GM21529 (cell line): ENCODE data around the gene XRCC3.

Experiments used
- ATAC-seq: cut with Tn5 transposase; IDR thresholded peaks from one replicate; pipeline ENCODE4 v1.9.1; 2021; ENCODE audit not compliant: unreplicated experiment

The XRCC3 gene

DNA sequence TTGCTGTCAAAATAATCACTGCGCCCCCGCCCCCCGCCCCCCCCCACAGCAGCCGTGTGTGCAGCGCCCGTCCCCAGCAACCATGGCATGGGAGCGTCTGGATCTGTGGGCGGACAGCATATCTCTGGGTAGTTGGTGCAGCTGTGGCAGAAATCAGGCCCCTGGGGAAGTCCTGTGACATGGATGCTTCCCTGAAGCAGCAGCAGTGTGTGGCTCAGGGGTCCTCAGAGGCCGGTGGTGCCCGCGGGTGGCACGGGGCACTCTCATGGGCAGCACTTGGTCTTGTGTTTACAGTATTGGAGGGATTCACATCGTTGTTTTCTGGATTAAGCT lies 19.2 kb downstream of the XRCC3 start:
- no peak for ATAC-seq

DNA sequence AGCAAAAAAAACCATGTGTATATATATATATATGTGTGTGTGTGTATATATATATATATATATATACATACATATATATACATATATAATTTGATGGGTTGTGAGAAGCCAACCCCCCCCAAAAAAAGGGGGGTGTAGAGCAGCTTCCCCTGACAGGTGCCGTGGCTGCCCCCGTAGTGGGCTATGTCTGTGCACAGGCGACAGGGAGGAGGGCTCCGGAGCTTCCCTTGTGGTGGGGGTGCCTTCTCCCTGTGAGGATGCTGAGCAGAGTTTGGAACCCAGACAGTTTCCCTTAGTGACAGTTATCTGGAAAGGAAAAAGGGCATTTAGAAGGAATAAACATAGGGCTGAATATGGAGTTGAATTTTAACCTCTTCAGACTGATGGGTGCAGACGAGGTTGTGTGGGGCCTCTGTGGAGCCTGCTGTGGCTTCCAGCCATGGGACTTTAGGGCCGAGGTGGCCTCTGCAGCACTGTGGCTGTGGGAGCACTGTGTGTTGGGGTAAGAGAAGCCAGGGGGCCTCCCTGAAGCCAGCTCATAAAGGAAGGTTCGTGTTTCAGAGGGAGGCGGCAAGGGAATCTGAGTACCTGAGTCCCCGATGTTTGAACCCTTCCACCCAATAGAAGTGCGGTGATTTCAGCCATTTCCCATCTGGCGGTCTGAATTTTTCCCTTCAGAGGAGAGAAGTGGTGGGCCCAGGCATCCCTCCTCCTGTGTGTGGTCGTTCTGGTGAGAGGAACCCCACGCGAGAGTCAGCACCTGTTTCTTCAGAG lies 19.8 kb downstream of the XRCC3 start:
- no peak for ATAC-seq

DNA sequence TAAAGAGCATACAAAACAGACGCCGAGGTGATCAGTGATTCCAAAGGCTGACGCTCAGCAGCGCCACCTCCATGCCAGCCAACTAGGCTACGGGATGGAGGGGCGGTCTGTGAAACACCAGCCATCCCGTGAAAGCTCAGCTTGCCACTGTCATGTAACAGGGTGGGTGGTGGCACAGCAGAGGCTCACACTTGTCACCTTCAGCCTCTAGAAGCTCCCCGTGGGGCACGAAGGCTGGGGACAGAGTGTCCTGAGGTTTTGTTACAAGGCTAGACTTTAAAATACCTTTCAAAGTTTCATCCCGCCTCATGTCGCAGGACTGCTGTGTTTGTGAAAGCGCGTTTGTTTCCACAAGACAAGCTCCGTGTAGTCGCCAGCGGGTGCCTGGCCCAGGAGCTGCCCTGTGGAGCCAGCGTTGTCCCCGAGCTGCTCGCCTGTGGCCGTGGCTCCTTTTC lies 20.7 kb downstream of the XRCC3 start:
- no peak for ATAC-seq

DNA sequence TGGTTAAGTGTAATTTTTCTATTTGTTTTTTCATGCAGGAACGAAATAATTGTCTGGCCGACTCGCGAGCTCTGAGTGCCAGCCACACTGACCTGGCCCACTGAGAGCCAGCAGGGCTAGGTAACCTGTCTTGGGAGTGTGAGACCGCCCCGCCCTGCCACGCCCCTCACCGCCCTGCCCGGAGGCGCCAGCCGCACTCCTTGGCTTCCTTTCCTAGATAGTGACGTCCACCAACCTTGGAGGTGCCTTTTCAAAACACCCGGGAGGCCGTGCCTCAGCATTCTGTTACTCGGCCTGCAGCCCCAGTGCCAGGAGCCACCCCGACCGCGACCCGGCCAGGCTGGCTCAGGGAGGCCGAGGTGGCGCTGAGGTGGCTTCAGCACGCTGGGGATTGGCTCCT lies 21.7 kb downstream of the XRCC3 start:
- no peak for ATAC-seq

DNA sequence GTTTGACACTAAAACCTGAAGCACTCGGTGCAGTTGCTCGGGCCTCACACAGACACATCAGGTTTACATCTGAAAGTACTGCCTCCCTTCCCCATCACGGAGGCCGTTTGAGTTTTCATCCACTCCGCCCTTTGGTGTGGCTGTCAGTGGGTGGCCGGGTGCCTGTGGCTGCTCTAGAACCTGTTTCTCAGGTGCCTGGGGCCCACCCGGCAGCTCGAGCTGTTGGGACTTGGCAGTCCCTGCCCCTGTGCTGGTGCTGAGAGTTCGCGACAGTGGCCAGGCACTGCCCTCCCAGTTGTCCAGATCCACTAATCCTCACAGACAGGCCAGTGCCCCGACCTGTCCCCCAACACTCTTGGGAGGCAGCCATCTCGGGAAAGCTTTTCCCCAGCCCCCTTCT lies 22.4 kb downstream of the XRCC3 start:
- no peak for ATAC-seq

DNA sequence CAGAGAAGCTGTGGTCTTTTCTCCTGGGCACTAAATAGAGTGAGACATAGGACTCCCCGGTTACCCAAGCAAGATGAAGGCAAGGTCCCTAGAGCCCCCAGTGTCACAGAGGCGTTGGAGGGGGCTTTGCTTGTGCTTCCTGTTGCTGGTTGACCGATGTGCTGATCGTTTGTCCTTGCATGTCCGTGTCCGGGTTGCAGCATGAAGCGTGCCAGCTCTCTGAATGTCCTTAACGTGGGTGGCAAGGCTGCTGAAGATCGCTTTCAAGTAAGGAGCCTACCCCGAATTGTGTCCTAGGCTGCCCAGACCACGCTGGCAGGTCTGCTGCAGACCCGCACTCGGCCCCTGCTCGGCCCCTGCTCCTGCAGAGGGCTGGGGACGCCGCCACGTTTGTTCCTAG lies 23.1 kb downstream of the XRCC3 start:
- ATAC-seq = peak; percentile 13

DNA sequence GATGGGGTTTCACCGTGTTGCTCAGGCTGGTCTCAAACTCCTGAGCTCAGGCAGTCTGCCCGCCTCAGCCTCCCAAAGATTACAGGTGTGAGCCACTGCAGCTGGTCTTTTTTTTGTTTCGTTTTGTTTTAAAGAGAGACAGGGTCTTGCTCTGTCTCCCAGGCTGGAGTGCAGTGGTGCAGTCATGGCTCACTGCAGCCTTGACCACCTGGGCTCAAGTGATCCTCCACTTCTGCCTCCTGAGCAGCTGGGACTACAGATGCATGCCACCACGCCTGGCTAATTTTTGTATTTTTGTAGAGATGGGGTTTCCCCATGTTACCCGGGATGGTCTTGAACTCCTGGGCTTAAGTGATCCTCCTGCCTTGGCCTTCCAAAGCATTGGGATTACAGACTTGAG lies 23.6 kb downstream of the XRCC3 start:
- peak; percentile 78 for ATAC-seq

DNA sequence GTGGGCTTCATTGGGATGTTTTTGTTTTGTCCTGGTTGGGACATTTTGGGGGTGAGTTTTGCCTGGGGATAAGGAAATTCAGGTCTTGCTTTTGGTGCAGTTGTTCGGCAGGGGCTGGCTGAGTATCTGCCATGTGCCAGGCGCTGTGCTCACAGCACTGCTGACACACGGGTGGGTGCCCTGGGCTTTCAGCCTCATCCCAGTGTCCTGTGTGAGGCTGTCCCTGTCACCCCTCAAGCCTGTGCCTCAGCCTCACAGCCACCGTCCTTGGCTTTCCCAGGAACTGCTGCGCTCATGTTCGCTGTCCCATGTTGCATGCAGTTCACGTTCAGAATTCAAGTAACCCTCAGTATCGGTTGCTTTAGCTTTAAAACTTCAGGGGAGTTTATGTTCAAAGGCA lies 24.9 kb downstream of the XRCC3 start:
- ATAC-seq = no peak

DNA sequence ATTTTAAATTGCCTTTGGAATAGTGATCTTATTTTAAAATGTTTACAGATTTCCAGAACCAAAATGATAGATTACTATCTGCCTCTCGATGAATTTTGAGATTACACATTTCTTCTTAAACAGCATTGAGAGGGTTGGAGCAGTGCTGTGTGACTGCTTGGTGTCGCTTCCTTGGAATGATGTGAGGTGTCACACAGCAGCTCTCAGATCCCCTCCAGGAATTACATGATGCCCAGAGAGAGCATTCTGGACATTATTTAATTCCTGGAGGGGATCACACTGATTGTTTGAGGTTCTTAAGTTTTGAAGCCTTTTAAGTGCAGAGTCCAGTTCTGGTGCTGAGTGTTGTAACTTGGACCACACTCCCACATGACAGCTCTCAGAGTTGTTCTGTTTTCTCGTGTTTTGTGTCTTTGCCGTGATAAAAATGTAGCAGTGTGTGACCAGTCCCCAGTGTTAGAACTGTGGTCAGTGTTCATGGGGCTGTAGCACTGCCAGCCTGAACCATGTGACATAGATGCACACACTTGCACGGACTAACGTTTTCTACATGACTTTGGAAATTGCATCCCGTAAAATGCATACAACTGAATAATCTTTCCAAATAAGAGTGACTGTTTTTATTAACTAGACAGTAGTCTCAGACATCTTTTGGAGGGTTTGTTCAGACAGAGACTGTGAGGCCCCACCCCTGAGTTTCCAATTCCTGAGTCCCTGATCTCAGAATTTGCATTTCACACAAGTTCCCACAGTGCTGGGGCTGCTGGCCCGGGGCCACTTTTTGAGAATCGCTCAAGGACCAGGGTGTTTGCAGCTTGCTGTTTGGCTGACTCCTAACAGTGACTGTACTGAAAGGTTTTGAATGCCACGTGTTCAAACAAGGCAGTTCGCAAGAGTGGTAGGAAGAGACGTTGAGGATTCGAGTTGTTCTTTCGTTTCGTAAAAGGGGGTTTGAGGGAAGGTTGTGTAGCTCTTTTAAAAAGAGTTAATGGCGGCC lies 26.0 kb downstream of the XRCC3 start:
- ATAC-seq = no peak

DNA sequence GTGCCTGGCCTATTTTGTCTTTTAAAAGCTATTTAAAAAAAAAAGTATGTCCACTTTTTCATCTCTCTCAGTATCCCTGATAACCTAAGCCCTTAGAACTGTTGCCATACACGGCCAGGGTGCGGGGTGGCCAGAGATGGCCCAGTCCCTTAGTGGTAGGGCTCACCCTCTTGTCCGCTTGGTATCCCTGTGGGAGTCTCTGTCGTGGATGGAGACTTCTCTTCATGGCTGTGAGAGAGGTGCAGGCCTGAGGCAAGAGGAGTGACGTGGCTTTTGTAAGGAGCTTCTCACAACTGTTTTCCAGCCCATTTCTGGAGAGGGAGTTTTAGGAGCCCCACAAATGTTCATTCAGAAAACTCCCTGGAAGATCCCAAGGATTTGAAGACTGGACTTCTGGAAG lies 26.8 kb downstream of the XRCC3 start:
- ATAC-seq = no peak

DNA sequence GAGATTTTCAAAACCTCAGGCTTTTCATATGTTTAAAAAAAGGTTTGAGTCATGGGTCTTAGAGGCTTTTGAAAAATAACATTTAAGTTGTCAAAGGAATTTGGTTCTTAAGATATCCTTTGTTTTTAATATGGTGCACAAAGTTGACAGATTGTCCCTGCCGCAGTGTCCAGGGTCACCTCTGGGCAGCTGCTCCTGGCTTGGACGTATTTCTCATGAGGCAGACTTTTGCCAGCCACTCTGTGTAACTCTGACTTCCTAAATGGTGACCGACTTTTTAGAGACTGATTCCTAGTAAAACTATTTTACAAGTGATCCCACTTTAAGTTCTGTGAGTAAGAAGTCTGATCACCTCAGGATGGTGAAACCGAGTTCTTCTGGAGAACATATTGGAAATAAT lies 27.5 kb downstream of the XRCC3 start:
- ATAC-seq = no peak

DNA sequence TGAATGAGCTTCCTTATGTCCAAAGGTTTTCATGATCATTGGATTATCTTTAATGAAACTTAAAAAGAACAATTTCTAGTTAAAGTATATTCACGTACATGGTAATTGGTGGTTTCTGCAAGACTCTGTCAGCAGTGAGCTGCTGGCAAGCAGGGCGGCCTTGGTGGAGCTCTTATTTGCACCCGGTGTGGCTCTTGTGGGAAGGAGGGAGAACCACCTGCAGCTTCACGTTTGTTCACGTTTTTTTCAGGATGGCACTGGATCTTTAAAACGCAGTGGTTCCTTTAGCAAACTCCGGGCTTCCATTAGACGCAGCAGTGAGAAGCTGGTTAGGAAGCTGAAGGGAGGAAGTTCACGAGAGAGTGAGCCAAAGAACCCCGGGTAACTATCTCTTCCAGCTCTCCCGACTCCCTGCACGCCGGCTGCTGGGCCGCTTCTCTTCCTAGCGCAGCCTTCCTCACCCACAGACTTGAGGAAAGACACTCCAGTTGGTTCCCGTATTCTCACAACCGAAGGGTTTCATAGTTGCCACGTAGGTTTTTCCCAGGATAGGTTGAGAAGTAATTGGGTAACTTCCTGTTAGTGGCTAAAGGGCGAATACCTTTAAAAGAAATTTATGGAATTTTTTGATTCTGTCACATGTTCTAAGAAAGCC lies 28.3 kb downstream of the XRCC3 start:
- no peak for ATAC-seq

DNA sequence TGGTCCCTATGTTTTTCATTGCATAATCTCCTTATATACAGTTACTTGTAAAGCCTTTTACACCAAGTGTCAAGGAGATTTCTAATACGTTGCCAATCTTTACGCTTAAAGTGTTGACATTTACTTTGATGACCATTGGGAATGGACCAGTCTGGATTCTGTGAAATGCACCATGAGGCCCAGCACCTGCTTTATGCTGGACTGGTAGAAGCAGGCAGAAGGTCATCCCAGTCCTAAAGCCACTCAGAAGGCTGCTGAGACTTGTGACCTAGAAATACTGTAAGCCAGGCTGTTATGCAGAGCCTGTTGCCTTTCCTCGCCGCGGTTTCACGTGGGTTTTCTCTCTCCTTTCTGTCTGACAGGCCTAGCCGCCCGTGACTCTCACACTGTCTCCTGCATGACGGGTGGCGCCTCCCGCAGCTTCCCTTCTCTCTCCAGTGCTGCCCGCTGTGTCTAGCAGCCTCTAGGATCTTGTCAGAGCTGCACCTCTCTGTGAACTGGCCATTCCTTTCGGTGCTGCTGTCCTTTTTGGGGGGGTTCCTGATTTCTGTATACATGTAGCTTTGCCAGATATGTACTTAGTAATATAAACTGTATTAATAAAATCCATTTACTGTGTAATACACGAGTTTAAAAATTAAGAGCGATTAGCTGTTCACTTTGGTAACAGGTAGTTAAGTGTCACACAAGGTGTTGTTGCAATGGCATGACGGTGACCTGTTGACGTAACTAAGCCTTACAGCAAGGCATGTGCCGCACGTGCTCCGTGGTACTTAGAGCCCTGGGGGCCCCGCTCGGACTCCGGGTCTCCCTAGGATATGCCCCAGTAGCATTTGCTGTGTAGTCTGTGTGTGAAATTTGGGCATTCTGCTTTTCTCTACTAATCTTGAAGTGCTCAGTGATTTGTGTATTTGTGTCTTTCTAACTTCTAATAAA lies 29.7 kb downstream of the XRCC3 start:
- no peak for ATAC-seq

DNA sequence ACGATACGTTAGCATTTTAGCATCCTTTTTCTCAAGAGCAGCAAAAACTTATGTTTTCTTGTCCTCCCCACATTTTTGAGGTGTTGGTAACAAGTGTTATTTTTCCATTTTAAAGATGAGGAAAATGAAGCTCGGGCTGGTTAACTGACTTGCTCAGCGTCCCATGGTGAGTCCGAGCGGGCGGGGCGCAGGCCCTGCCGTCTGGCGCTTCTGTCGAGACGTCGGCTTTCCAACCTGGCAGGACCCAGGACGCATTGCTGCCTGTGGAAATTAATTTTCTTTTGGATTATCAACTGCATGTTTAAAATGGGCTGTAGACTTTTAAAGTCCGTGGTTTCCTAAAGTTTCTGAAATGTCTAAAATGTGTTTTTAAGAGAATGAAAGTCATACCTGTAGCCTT lies 30.4 kb downstream of the XRCC3 start:
- no peak for ATAC-seq

DNA sequence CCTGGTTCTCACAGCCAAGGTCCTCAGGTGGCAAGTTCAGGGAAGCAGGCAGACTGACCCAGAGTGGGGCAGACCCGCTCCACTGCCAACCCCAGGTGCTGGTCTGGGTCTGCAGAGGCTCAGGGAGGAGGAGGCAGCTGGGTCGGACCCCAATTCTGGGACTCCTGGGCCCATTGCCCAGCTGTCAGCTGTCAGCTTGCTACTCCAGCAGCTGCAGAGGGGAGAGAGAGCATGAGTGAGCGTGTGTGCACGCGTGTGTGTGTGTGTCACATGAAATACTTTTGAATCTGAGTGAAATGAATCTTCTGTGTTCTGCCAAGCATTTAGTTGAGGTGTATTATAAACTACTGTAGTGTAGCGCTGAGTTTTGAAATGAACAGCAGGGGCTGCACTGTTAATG lies 30.8 kb downstream of the XRCC3 start:
- no peak for ATAC-seq

DNA sequence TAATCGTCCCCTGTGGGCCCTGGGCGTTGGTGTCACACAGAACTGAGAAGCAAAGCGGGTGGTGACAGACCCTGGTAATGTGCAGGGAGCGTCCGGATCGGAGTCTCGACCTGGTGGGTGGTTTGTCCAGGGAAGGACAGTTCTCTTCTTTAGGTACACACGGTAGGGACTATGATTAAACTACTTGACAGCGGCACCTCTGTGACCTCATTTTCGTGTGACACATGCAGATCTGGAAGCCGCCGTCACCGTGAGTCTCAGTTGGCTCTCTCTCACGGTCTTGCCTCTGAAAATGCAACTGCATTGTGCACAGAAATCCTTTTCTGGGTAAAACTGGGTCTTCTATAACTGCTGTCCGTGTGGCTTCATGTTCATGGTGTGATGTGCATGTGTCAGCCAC lies 32.1 kb downstream of the XRCC3 start:
- no peak for ATAC-seq

DNA sequence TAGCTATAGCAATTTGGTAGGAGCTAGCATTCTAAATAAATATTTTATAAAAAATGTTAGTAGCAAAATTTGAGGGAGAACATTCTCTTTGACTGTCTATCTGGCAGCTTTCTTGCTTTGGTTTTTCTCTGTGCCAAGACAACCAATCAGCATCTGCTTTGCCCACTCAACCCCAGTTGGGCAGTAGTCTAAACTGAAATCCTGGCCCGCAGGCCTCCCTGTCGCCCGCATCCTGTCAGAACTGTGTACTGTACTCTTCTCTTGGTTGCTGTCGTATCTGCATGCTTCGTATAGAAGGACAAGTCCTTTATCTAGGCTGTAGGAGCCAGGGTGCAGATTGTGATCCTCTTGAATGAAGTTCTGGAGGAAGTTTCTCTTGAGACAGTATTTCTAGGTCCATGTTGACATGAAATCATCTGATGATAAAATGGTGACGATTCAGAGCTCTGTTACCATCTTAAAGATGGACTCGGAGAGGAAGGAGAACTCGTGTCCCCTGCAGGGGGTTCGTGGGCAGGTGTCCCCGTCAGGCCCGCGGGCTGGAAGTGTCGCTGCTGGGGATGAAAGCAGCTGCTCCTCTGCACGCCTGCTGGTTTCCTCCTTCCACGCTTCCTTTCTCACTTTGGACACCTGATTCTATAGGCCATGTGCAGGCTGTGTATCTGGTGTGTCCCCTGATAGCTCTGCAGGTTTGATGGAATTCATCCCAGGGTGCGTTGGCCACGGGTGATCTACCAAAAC lies 34.6 kb downstream of the XRCC3 start:
- ATAC-seq = no peak

DNA sequence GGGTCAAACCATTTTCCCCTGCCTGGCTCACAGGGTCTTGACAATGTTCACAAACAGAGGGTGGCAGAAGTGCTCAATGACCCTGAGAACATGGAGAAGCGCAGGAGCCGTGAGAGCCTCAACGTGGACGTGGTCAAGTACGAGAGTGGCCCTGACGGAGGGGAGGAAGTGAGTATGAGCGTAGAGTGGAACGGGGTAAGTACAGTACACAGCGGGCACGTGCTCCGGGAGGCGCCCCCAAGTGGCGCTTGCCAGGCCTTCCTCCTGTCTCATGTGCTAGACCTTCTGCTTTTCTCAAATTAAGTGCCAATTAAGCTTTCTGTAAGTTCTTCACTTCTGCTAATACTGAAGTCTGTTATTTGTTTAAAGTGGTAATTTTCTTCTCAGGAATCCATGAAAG lies 35.9 kb downstream of the XRCC3 start:
- peak; percentile 76 for ATAC-seq

DNA sequence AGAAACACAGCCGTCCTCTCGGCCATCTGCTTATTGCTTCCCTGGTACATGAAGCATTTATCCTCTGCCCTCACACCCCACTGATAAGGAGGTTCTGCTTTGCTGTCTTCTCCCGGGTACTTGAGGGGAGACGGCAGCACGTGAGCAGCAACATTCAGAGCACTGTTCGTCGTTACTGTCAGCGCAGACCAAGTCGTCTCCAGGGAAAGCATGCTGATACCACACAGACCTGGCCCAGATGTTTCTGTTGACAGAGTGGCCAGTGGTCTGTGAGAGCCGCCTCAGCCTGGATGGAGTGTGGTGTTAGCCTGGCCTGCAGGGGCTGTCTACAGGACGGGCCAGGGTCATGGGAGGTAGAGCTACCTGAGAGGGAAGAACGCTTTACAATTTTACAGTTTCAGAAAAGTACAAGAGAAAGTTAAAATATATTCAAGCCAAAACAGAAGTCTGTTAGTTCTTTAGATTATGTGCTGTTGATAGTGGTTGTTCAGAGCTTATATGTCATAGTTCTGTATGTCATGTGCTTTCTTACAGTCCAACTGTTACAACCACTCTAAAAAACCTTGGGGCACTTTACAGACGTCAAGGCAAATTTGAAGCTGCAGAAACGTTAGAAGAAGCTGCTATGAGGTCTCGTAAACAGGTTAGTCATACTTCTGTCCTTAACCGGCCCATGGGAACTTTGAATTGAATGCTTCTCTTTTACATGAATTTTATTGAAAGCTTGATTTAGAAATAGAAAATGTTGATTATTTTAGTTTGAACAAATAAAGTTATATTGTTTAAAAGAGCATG lies 38.2 kb downstream of the XRCC3 start:
- ATAC-seq = no peak
